Panc1 (cell line): ENCODE measurements around the gene BARX2.

Experiments
- POLR2AphosphoS5 ChIP-seq: IDR thresholded peaks from 2 replicates; pipeline ENCODE4 v1.6.1; 2012; ENCODE audit warnings: mild to moderate bottlenecking, low read depth, low read length, moderate library complexity
- SIN3A ChIP-seq: IDR thresholded peaks from 2 replicates; pipeline ENCODE4 v1.6.1; 2012; ENCODE audit warnings: low read depth, mild to moderate bottlenecking, low read length, moderate library complexity, borderline replicate concordance; ENCODE audit not compliant: insufficient read depth
- TCF7L2 ChIP-seq: IDR thresholded peaks from 2 replicates; pipeline ENCODE4 v1.6.1; 2011; ENCODE audit warnings: mild to moderate bottlenecking, low read depth, low read length, inconsistent platforms
- TF ChIP-seq, protein P1 (sequence below): fragments of 450-650 bp; IDR thresholded peaks from 2 replicates; pipeline ENCODE4 v1.5.1; 2017; ENCODE audit warnings: mild to moderate bottlenecking
- TF ChIP-seq, protein P2 (sequence below), 2 experiments: IDR thresholded peaks; 2 replicates each; pipeline ENCODE4 v1.6.1; 2011 to 2012; ENCODE audit warnings: low read depth in 2 of 2, control low read depth in 1 of 2, low read length in 1 of 2, mild to moderate bottlenecking in 1 of 2, moderate library complexity in 1 of 2; ENCODE audit not compliant: insufficient read depth in 1 of 2

DNA sequence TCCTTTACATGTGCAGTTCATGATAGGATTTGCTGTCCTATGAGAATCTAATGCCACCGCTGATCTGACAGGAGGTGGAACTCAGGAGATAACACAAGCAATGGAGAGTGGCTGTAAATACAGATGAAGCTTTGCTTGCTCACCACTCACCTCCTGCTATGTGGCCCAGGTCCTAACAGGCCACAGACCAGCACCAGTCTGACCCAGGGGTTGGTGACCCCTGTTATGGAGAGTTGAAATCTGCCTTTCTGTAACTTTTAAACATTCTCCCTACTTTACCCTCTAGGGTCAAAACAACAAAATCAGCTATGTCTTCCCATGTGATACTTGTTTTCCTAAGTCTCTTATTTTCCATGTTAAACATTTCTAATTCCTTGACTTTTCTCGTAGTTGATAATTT is 48.7 kb upstream of the BARX2 start:
- TF ChIP-seq, protein P1, sequence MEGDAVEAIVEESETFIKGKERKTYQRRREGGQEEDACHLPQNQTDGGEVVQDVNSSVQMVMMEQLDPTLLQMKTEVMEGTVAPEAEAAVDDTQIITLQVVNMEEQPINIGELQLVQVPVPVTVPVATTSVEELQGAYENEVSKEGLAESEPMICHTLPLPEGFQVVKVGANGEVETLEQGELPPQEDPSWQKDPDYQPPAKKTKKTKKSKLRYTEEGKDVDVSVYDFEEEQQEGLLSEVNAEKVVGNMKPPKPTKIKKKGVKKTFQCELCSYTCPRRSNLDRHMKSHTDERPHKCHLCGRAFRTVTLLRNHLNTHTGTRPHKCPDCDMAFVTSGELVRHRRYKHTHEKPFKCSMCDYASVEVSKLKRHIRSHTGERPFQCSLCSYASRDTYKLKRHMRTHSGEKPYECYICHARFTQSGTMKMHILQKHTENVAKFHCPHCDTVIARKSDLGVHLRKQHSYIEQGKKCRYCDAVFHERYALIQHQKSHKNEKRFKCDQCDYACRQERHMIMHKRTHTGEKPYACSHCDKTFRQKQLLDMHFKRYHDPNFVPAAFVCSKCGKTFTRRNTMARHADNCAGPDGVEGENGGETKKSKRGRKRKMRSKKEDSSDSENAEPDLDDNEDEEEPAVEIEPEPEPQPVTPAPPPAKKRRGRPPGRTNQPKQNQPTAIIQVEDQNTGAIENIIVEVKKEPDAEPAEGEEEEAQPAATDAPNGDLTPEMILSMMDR = no peak
- TF ChIP-seq, protein P2, sequence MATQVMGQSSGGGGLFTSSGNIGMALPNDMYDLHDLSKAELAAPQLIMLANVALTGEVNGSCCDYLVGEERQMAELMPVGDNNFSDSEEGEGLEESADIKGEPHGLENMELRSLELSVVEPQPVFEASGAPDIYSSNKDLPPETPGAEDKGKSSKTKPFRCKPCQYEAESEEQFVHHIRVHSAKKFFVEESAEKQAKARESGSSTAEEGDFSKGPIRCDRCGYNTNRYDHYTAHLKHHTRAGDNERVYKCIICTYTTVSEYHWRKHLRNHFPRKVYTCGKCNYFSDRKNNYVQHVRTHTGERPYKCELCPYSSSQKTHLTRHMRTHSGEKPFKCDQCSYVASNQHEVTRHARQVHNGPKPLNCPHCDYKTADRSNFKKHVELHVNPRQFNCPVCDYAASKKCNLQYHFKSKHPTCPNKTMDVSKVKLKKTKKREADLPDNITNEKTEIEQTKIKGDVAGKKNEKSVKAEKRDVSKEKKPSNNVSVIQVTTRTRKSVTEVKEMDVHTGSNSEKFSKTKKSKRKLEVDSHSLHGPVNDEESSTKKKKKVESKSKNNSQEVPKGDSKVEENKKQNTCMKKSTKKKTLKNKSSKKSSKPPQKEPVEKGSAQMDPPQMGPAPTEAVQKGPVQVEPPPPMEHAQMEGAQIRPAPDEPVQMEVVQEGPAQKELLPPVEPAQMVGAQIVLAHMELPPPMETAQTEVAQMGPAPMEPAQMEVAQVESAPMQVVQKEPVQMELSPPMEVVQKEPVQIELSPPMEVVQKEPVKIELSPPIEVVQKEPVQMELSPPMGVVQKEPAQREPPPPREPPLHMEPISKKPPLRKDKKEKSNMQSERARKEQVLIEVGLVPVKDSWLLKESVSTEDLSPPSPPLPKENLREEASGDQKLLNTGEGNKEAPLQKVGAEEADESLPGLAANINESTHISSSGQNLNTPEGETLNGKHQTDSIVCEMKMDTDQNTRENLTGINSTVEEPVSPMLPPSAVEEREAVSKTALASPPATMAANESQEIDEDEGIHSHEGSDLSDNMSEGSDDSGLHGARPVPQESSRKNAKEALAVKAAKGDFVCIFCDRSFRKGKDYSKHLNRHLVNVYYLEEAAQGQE (IDR thresholded peaks at IDR 0.05; ENCODE audit: insufficient read depth in 1 of 2, low read depth in 2 of 2, low read length in 1 of 2) = no peak
- TF ChIP-seq TCF7L2 (no peak), POLR2AphosphoS5 (no peak), SIN3A (no peak)
